HG02870 (cell line): ENCODE measurements around the gene TET2.

Source experiments
- ATAC-seq: cut with Tn5 transposase; IDR thresholded peaks from one replicate; pipeline ENCODE4 v1.9.1; 2021; ENCODE audit warnings: mild to moderate bottlenecking, moderate library complexity; ENCODE audit not compliant: unreplicated experiment

Gene TET2

GRCh38 chr4:105140684-105141490 lies 5.8 kb upstream of the TET2 start:
- ATAC-seq: no peak

DNA sequence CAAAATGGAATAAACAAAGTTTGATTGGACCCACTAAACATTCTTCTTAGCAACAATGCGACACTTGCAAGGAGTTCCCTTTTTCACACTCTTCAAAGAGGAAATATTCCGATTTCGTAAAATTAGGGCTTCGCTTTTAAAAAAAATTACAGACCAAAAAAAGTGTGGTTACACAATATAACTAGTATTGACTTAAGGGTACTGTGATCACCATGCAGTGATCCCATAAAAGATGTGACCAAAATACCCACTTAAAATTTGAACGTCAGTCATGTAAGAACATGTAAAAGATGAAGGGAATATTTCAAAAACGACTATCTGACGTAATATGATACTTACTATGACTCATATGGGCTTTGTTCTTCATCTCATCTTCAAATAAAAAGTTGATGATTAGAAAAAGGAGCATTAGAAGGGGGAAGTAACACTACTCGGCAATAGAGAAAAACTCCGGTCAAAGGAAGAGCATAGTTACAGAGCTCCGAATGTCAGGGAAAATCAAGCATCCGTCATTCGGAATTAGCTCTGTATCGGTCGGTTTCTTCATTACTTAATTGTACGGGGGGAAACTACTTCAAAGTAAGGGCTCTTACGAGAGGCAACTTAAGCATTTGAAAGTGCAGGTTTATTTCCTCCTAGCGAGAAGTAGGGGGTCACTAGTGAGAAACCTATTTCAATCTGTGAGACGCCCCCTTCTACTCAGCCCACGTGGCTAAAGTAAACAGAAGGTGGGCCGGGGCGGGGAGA lies 1.3 kb upstream of the TET2 start:
- no peak for ATAC-seq

DNA sequence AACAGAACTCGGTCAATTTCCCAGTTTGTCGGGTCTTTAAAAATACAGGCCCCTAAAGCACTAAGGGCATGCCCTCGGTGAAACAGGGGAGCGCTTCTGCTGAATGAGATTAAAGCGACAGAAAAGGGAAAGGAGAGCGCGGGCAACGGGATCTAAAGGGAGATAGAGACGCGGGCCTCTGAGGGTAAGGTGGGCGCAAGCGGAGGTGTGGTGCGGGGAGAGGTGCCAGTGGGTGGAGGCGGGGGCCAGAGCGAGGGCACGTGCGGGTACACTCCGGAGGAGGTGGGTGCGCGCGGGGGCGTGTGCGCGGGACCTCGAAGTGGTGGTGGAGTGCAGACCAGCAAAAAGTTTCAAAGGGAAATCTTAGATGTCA lies 787 bp upstream of the TET2 start:
- peak; percentile 19 for ATAC-seq

- ATAC-seq: peak; percentile 4
These were observed 408 bp downstream of the TET2 start for GRCh38 chr4:105147016-105147552.

- no peak for ATAC-seq
These were observed 981 bp downstream of the TET2 start for GRCh38 chr4:105147553-105148161.

GRCh38 chr4:105148356-105148755 lies 1.7 kb downstream of the TET2 start:
- no peak for ATAC-seq

GRCh38 chr4:105148776-105149175 lies 2.1 kb downstream of the TET2 start:
- ATAC-seq: no peak

GRCh38 chr4:105149771-105150170 lies 3.1 kb downstream of the TET2 start:
- ATAC-seq: no peak

DNA sequence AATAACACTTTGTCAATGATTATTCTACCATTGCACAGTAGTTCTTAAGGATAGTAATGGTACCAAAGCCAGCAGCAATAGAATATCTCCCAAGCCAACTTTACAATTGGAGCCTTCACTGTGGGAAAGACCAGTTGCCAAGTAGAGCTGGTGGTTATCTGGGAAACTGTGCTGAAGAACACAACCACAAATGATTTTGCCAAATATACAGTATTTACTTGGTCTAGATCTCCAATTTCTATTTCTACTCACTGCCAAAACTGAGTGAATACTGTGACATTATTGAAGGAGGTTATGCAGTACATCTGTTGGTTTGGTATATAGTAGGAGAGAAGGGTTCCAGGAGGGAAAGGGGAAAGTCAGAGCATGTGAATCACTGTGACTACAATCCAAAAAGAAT lies 3.8 kb downstream of the TET2 start:
- no peak for ATAC-seq

DNA sequence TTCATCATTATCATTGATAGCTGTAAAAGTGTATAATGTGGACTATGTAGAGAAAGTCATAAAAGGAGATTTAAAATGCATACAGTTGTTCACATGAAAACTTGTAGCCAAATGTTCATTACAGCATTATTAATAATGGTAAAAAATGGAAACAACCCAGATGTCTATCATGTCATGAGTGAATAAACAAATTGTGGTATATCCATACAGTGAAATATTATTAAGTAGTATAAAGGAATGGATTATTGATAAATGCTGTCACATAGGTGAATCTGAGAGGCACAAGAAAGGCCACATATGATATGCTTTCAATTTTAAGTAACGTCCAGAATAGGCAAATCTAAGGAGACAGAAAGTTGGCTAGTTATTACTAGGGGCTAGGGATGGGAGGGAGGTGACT lies 7.1 kb downstream of the TET2 start:
- no peak for ATAC-seq

DNA sequence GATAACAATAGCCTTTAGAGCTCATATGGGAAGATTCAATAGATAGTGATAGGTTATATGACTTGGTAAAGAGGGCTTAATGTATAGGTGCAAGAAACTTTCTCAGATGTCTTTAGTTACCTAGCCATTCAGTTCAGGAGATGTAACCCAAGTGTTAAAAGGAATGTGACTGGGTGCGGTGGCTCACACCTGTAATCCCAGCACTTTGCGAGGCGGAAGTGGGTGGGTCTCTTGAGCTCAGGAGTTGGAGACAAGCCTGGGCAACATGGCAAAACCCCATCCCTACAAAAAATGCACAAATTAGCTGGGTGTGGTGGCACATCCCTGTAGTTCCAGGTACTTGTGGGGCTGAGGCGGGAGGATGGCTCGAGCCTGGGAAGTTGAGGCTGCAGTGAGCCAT lies 7.9 kb downstream of the TET2 start:
- no peak for ATAC-seq

DNA sequence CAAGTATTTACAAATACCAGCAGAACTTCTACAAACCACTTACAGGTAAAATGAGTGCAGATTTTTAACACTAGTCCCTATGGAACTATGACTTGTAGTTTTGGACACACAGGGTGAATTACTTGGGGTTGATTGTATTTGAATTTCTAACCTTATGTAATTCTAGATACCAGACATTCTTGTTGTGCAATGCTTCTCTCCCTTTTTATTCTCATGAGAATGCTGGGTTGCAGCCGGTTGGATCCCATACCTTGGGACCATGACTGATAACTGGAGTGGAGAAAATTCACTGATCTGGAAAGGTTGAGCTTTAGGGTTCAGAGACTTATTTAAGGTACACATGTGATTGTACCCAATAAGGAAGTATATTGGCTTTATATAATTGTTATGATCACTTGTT lies 8.8 kb downstream of the TET2 start:
- ATAC-seq: no peak

DNA sequence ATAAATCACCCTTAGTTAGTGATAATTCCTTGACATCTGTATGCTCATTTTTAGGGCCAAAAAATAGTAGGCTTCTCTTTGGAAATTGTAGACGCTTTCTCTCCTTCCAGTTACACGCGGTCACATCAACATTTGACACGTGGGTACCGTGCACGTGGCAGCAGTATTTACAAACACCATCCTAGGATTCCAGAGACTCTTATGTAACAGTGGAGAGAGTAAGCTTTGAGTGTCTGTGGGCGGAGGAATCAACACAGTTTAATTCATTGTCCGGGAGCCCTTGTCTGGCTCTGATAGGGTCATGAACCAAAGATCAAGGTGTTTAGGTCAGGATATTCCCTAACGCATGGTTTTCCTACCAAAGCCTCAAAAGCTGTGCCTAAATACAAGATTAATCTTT lies 12.2 kb downstream of the TET2 start:
- ATAC-seq: no peak

DNA sequence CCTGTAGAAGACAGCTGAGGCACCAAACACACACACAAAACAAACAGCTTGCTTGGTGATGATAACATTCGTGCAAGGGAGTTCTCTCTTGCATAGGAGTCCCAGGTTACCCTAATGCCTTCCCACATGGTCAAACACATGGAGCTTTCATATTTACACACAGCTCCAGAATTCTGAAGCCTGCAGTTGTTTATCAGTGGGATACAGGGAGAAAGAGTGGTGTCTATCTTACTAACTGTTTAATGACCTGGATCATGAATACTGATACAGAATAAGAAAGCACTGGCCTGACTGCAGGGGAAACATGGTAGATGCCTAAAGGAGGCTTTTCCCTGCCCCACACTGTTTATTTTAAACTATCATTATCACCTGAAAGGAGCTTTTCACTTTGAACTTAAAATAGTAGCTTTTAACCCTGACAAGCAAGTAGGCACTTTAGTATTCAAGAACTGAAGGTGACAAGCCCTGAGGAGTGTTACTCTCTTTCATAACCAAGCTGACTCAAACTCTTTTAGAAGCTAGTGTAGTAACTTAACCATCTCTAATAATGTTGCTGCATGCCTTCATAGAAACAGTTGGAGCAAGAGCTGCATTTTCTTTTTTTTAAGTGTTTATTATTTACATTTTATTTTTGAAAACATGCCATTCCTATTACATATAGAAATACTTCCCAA lies 15.6 kb downstream of the TET2 start:
- ATAC-seq: no peak

GRCh38 chr4:105164548-105164947 lies 17.9 kb downstream of the TET2 start:
- ATAC-seq: no peak

GRCh38 chr4:105166066-105166465 lies 19.4 kb downstream of the TET2 start:
- no peak for ATAC-seq

GRCh38 chr4:105170711-105171110 lies 24.0 kb downstream of the TET2 start:
- no peak for ATAC-seq

GRCh38 chr4:105171912-105172311 lies 25.2 kb downstream of the TET2 start:
- ATAC-seq: no peak

DNA sequence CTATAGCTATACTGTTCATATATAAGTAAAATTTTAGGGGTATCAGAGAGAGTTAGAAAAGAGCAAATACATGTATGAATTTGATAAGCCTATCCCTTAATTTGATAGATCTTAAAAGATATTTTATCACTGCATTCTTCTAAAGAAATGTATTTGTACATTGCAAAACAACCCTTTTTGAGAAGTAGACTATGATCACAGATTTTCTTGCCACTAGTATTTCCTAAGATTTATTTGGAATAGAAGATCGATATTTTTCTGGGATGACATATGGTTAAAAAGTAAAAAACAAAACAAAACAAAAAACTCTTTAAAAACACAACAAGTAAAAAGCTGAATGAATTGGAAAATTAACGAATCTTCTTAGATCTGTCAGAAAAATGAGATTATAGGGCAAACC lies 27.4 kb downstream of the TET2 start:
- no peak for ATAC-seq

DNA sequence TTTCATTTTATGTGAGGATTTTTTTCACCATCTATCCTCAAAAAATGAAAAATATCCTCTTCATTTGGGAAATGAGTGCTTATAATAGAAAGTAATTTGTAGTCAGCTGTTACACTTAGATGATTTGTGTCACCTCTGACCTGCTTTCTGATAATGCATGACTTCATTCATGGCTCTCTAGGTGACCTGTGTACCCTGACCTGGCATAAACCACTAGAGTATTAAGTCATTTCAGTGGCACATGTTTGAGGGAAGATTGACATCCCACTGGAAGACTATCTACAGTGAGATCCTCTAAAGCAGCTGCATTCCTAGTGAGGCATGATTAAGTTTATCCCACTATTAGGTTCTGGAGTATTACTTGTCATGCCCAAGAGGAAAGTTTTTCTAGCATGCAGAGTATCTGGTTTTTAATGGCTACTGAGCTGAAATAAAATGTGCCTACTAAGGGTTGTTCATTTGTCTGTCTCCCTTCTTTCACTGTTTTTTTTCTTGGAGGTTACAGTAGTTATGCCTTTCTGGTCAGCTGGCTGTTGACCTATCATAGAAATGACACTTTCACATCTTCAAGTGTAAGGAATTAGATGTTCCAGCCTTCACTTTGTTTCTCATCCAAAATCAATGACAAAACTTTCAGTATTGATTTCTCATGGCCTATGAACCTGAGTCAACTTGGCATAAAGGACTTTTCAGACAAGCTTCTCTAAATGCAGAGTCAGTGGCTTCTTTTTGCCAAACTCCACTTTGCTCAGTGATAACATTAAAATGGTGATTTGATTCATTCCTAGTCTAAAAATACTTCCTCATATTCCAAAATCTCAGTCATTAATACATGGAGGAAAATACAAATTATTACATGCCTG lies 33.1 kb downstream of the TET2 start:
- no peak for ATAC-seq
